ENCODE results near the gene NUP62.

Gene NUP62

DNA sequence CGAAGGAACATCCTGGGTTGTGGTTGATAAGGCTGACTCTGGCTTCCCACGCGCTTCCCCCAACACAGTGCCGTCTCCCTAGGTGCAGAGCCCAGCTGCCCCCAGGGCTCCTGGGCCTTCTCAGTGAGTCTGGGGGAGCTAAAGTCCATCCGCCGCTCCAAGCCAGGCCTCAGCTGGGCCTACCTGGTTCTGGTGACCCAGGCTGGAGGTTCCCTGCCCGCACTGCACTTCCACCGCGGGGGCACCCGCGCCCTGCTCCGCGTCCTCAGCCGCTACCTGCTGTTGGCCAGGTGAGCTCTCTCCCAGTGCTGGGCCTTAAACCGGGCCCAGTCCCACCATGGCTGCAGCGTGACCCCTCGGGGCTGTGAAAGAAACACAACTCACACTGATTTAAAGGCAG is 48.1 kb downstream of the NUP62 start:
- no peak for ATAC-seq
- no peak for DNase-seq

DNA sequence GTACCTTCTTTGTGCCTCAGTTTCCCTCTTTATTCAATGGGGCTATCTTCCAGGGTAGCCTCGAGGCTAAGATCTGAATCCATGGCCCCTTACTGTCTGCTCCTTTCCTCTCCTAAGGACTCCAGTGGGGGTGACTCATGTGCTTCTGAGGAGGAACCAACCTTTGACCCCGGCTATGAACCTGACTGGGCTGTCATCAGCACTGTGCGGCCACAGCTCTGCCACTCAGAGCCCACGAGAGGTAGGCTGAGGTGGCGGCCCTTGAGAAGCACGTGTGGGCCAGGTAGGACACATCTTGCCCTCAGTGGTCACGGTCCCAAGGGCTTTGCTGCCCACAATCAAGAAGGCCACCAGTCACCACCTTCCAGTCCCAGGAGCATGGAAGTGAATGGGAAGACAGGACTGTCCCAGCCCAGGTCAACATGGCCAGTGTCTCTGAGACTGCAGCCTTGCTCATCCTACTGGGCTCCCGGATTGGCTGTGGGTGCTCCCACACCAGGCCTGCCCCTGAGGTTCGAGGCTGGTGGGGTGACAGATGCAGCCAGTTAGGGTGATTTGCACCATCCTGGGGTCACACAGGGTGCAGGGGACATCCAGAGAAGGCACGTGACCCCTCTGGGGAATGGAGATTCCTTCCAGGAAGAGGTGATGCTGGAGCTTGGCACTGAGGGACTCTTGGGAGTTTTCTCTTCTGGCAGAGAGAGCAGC is 49.0 kb downstream of the NUP62 start:
- DNase-seq (no peak), ATAC-seq (no peak)

DNA sequence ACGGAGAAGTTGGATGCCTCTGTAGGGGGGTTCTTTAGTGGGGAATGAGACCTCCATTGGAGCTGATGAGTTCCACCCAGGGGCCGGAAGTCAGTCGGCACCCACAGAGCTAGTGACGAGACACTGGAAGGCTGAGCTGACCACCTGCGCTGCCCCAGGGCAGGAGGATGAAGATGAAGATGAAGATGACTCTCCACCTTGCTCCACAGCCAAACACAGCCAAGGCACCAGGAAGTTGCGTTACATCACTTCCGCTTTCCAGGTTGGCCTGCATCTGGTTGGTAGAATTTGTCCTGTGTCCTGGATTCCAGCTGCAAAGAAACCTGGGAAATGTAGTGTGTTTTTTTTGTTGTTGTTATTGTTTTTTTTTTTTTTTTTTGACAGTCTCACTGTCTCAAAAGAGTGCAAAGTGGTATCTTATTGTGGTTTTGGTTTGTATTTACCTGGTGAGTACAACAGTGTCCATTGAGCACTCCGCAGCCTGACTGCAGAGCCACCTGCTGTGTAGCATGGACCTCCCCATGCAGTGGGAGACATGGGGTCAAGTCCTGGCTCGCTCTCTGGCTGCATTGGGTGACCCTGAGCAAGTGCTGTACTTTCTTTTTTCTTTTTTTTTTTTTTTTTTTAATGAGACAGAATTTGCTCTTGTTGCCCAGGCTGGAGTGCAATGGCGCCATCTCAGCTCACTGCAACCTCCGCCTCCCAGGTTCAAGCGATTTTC is 49.9 kb downstream of the NUP62 start:
- DNase-seq (no peak), ATAC-seq (no peak)

DNA sequence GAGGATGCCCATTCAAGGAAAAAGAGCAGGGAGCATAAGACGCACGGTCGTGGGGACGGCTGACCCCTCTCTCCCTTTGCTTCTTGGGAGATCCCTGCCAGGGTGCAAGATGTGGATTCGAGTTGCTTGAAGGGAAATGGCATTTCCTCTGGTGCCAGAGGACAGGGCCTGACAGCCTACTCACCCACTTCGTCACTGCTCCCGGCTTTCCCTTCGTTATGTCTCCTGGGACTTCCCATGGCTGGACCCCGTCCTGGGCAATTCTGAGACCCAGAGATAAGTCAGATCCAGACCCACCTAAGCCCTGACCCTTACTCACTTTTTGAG is 50.6 kb downstream of the NUP62 start:
- ATAC-seq: no peak
- no peak for DNase-seq

DNA sequence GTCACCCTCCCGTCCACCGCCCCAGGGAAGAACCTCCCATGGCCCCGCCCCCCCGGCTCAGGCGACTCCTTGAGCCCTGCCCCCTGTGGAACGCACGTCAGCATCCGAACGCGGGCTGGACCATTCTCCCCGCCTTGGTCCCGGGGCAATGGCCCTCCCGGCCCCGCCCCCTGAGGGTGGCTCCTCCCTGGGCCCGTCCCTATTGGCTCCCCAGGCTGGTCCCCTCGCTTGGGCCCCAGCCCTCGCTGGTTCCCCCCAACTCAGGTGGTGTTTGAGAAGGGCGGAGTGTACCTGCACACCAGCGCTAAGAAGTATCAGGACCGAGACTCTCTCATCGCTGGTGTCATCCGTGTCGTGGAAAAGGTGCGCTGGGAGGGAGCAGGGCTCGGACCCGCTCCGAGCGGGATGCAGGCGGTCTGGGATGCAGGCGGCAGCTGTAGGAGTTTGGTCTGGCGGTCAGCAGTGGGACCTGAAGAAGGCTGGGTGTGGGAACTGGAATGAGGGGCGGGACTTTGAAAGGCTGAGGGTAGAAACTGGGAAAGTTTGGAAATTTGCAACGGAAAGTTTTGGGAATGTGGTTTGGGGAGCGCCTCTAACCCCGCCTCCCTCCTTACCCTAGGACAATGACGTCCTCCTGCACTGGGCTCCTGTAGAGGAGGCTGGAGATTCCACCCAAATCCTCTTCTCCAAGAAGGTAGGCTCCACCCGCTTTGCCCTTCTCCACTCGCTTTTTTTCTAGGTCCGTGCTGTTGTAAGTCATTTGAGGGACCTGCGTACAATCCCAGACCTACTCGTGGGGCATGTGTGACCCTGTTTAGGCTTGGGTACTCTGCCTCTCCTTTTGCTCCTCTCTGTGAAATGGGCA is 51.2 kb downstream of the NUP62 start:
- ATAC-seq (peak; percentile 88), DNase-seq (peak; percentile 100)

DNA sequence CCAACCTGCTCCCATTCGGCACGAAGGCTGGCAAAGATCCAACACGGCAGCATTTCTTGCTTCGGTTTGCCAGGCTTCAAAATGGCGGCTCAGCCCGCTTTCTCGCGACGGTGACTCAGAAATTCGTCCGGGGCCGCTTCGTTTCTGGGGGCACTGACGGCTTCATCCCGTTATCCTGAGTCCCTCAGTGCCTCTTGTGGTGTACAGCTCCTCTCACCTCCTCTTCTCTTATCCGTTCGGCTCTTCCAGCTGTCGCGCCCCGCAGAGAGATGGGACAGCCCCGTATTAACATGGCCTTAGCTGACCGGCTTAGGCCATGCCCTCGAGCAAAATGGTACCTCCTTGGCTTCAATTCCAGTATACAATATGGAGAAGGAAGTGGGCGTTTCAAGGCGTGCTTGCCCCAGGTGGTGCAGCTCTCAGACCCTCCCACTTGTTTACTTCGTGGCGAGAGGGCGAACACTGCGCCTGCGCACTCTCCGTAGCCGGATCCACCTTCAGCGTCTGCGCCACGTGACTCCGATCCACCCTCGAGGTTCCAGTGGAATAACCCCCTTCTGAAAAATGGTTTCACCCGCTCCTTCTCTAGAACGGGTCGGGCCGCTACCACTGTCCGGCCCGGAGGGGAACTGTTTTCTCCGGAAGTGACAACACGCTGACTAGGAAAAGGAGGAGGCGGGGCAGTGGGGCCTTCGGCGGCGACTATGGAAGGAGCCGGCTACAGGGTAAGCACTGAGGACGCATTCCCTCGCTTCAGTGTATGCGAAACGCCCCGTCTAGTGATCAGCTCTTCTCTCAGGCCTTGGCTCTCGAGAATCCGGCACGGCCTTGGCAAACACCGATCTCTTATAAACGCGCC is 52.1 kb downstream of the NUP62 start, which contains the start of the genes AKT1S1 and TBC1D17:
AKT1S1 (minus strand) TSS at position 336 of the 859 bp plus-strand sequence. CDS start 4,060 bp downstream, outside the sequence.
TBC1D17 (plus strand) TSS at position 683 of the 859 bp plus-strand sequence; CDS start at position 705, 22 bp downstream.
- peak; percentile 75 for ATAC-seq

DNA sequence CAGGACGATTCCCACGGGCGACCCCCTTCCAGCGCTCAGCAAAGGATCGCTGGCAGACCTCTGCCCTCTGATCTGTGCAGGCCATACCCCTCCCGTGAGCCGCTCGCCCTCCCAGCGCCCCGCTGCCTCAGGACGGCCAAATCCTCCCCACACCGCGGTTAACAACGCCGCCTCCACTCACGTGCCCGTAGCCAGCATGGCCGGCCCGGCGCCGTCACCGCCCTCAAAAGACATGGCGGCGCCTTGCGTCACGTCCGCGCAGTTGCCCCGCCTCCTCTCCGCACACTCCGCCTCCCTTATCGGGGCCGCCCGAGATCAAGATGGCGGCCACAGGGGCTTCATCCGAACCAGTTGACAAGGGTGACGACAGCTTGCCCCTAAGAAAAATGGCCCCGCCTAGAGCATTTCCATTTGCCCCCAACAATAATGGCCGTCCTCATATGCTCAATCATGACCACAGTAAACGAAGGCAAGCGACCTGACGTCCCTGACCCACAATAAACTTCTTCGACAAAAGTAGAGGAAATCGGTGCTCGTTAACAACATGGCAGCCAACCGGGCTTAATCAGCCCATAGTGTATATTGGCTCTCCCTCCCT is 52.8 kb downstream of the NUP62 start:
- ATAC-seq (peak; percentile 53), DNase-seq (peak; percentile 97)

More for the DNA sequence above, 52.1 kb downstream of the NUP62 start, which contains the start of the genes AKT1S1 and TBC1D17:
- DNase-seq: peak; percentile 98

DNA sequence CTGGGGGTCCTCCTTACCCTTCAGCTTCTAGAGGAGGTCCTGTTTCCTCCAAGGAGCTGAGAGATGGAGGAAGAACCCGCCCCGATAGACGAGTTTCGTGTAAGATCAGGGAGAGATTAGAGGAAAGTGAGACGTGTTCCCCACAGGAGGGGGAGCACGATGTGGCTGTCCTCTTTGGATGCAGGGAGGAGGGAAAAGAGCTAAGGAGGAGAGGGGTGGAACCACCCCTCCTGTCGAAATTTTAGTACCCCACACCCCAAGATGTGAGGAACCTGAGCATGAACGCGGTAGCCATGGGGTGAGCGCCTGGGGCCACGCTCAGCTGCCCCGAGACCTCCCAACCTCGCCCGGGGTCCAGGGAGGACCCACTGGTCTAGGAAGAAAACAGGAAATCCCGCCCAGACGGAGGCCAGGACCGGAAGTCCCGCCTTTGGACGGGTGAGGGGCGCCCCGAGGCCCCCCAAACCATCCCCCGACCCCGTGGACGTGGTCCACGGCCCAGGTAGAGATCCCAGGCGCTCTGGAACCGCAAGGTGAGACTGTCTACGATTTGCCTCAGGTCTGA is 53.4 kb downstream of the NUP62 start:
- DNase-seq: peak; percentile 70
- no peak for ATAC-seq

DNA sequence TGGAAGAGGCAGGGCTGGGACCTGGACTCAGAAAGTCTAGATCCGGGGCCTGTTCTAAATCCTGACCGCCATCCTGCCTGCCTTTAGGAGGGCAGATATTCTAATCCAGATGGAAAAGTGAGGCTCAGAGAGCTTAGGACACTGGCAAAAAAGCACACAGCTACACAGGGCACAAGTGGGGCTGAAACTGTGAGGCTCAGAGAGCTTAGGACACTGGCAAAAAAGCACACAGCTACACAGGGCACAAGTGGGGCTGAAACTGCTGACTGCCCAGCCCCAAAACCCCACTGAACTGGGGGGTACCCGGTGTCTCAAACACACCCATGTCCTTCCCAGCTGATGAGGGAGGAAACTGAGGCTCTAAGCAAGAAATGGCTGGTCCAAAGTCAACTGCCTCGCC is 54.1 kb downstream of the NUP62 start:
- no peak for DNase-seq
- no peak for ATAC-seq

DNA sequence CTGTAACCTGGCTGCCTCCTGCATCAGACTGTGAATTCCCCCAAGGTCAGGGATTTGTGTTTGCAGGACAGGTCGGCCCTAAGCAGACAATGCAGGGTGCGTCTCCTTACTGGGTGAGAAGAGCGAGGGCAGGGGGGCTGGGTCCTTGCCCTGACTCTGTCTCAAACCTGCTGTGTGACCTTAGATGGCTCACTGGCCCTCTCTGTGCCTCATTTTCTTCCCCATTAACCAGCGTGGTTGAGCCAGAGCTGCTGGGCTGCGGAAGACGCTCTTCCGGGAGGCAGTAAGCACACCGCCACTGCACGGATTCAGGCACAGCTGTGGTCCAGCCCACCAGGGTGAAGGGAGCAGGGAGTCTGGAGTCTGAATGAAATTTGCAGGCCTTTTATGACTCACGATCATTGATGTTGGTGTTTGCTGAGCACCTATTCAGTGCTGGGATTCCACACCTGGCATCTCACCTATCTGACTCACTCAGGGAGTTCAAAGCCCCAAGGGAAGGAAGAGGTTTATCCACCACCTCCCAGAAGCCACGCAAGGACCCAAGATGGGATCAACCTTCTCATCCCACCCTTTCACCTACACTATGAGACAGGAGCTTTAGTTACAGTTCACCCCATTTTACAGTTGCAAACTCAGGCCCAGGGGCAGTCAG is 54.7 kb downstream of the NUP62 start:
- no peak for ATAC-seq

DNA sequence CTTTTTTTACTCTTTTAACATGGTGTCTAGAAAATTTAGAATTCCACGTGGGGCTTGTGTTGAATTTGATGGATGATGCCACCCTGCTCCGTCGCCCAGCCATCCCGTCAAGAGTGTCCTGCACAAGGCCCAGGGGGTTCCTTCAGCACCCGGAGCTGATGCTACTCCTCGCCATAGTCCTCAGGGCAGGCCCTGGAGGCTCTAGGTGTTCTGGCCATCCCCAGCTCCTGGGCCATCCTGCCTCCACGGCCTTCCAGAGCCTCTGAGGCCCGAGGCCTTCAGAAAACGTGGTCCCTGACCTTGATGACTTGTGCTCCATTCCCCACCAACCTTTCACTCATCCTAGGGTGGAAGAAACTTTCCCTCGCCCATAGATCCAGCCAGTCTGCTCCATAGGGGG is 55.5 kb downstream of the NUP62 start:
- no peak for DNase-seq
- ATAC-seq: no peak

More for the DNA sequence above, 54.7 kb downstream of the NUP62 start:
- DNase-seq: no peak

DNA sequence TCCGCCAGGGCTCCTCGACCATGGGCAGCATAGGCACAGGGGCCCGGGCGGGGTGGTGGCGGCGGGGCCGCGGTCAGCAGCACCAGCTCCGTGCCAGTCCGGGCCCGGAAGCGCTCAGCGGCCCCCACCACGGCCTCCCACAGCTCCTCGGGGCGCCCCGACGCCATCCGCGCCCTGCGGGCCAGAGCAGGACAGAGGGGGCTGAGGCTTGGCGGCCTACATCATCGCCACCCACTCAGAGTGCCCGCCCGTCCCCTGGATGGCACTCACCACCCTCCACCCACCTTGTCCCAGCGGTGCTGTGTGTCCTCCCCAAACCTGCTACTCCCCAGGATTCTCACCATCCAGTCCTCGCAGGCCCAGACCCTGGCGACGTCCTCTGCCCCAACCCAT is 56.2 kb downstream of the NUP62 start:
- DNase-seq (no peak), ATAC-seq (no peak)

DNA sequence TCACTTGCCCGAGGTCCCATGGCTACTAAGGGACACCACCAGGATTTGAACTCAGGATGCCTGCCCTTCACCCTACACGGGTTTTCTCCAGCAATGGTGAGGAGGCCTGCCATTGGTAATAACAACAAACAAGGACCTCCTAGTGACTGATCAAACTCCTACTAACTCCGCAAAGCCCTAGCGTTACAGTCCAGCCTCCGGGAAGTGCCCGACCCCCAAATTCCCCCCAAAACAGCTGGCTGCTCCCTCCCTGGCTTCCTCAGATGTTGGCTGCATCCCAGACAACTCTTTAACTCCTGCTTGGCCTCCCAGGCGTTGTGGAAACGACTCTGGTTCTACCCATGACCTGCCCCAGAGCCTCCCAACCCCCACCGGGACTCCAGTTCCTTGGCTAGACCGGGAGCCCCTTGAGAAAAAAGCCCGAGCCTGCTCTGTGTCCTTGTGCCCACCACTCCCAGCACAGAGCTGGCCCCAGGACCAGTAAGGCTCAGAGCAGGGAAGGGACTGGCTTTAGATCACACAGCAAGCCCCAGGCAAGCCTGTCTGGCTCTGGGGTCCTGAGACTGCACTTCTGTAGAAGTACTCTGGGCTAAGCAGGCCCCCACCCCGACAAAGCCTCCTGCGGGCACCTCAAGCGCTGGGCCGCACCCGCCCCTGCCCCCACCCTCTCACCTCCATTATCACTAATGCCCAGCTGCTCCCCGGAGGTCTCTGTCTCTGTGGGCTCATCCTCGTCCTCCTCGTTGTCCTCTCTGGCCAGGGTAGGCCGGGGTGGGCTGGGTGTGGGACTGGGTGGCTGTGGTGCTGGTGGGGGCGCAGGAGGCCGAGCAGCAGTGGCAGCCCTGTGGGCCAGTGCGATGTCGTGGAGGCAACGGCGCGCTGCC is 56.8 kb downstream of the NUP62 start:
- no peak for DNase-seq

DNA sequence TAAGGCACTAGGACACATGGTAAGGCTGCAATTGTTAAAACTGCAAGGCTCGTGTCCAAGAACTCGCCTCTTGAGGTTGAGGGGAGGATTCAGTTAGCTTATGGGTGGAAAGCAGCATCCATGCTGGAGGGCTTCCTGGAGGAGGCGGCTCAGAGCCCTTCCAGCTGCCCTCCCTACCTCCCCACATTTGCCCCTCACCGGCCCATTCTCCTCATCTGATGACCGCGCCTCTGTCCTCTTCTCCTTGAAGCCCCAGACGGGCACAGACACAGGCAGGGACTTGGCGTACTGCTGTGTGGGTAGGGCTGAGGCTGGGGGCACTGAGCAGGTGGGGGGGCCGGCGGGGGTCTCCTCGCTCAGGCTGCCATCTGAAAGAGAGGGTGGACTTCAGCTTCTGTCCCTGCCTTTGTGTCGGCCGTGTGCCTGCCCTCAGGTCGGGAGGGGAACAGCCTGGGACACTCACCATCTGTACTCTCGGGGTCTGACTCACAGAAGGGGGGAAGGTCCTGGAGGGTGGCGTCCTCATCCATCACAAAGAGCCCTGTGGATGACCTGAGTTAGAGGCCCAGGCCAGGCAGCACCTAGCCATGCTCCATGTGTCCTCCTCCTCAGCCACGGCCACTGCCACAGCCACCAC is 57.8 kb downstream of the NUP62 start:
- DNase-seq (no peak), ATAC-seq (no peak)

More for the DNA sequence above, 56.8 kb downstream of the NUP62 start:
- ATAC-seq: no peak

DNA sequence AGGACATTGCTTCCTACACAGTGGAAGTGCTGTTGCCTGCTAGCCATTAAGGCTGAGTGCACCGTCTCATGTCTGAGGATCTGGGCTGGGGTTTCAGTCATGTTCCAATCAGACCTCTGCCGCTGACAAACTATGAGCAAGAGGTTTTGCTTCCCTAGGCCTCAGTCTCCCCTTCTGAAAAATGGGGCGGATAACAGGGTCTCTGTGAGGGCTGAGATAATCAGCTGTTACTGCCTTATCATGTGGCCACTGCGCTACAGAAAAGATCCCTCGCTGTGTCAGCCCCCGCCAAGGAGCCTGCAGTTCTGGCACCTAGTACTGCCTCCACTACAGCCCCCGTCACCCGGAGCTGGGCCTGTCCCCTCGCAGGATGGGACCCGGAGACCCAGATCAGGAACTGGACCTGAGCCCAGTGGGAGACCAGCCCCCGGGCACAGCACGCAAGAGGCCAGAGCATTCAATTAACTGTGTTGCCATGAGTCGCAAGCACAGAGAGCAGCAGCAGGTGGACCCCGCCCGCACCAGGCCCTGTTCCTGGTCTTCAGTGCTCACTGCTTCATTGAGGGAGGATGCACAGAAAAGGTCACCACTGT is 58.9 kb downstream of the NUP62 start:
- ATAC-seq (no peak), DNase-seq (no peak)

DNA sequence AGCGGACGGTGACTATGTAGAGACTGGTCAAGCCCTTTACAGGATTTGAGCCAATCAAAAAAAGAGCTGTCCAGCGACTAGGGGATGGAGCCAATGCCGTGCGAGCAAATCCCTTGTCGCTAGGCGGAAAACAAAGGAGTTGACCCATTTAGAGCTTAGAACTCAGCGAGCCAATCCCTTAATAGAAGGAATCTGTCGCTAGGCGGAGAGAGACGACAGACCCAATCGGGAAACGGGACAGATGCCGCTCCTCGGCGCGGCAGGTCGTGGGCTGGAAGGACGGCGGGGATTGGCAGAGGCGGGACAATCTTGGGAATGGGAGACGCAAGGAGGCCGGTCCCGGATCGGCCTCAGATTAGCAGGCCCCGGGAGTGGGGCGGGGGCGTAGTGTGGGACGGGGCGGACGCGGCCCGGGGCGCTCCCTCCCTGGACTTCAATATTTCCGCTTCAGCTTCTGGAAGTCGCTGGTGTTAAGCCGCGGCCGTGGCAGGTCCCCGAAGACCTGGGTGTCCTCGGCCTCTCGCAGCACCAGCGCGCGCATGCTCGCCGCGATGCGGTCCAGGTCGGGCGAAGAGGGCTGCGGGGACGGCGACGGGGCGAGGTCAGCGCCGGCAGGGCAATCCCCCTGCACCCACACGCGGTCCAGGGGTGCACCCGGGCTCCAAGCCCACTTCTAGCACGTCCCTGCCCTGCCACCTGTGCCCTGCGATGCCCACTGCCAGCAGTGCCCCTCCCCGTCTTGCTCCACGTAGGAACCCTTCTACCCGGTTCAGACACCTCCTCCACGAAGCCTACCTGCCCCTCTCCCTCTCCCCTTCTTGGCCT is 59.6 kb downstream of the NUP62 start:
- ATAC-seq: peak; percentile 84
- DNase-seq: peak; percentile 89

DNA sequence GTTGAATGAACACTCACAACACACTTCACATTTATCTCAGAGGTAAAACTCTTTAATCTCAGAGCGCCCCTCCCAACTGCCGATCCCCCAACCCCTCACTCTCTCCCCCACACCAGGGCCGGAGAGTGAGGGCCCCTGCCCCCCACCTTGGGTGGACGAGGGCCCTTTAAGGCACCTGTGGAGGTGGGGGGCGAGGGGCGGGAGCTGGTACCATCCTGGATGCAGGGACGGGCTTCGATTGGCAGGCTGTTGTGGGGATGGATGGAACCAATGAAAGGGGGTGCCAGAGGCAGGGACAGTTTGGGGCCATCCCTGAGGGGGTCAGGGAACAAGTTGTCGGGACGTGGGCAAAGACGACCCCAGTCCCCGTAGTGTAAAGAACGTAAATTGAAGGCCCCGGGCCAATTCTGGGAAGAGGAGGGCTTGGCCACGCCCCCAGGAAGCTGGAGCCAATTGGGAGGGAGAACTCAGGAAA is 60.3 kb downstream of the NUP62 start:
- DNase-seq: no peak
- peak; percentile 6 for ATAC-seq
